Right cardiac atrium (tissue), 5 donors: ENCODE data around the gene SOX12. TPM values are rescaled to one million over a fixed set of nuclear protein-coding genes. Genes with fewer than 3 reads are reported as not detected.

Experiments
- ATAC-seq, 2 donors: fragments of 200-7000 bp; cut with Tn5 transposase; one replicate each; pipeline versions ENCODE4 v1.8.0 to v1.9.1; 2020; ENCODE audit warnings: moderate library complexity in 2 of 2, mild to moderate bottlenecking in 1 of 2
- DNase-seq, 3 donors: peaks; one replicate each; pipeline ENCODE4 v3.0.0-alpha.2; 2020
- H3K27ac ChIP-seq: one replicate; pipeline ENCODE4 v1.5.1; 2013; ENCODE audit warnings: mild to moderate bottlenecking, low read length, control low read depth, moderate library complexity
- H3K27me3 ChIP-seq: one replicate; pipeline ENCODE4 v1.6.1; 2013; ENCODE audit not compliant: control insufficient read depth, insufficient read depth
- H3K4me1 ChIP-seq: one replicate; pipeline ENCODE4 v1.6.1; 2013; ENCODE audit warnings: low read length; ENCODE audit not compliant: control insufficient read depth, insufficient read depth
- H3K4me3 ChIP-seq: one replicate; pipeline ENCODE4 v1.5.1; 2013; ENCODE audit warnings: low read length, control low read depth
- H3K9me3 ChIP-seq: one replicate; pipeline ENCODE4 v1.6.1; 2013; ENCODE audit warnings: low read length; ENCODE audit not compliant: control insufficient read depth
- WGBS: extraction: QIAGEN DNeasy Blood & Tissue Kit; methylation state at CpG from one replicate; pipeline ENCODE4 v1.1.7; 2013; 5-methylcytosine and 5-hydroxymethylcytosine counted together
- intact Hi-C, 4 donors: fragments of 100-400 bp; cut with DNase I; formaldehyde crosslinking; loops; one replicate each; pipeline versions ENCODE4 v1.11.0 to v1.14.0; 2022 to 2023
- polyA plus RNA-seq: library from polyadenylated mRNA; stranded (reverse); fragments of 200-250 nt; gene quantifications from one replicate; pipeline ENCODE4 v1.2.3, GENCODE V29; 2013
- total RNA-seq, 4 donors: library from RNA; stranded (reverse); fragmentation: NEBNext Ultra II Directional; extraction: Animal tissue kit (Norgen Biotek cat#: 25700); gene quantifications; one replicate each; pipeline ENCODE4 v1.2.1, GENCODE V29; 2021
- donor health status: healthy with polysubstance abuse.
- donor health status: DM: no; HTN: yes; CAD: no.
- donor health status: DM: no; HTN: no; CAD: no.
- donor health status: DM: no; HTN: yes; CAD: no; lungs with severe emphysema.
- donor health status: DM: yes; HTN: yes; CAD: no.

The SOX12 gene
- total and polyA plus RNA-seq, 5 donors = 5.1 to 13.7 (median 11.8) TPM

DNA sequence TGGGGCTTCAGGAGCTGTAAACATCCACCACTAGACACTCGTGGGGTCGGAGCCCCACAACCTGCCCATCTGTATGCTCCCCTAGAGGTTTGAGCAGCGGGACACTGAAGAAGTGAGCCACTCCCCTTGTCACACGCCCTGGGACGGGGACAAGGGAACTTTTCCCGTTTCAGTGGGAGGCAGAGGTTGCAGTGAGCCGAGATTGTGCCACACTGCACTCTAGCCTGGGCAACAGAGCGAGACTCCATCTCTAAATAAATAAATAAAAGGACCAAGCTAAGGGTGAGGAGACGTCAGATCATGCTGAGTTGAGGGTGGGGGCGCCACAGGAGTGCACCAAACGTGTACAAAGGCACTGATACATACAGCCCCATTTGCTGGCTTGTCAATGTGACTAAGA, 19.6 kb upstream of the SOX12 start:
- Histone ChIP-seq H3K27ac (no peak overlapping the region), H3K27me3 (no peaks in the 10 kb centered on the region), H3K4me3 (no peak overlapping the region), H3K9me3 (no peaks in the 10 kb centered on the region), H3K4me1 (peaks cover 6% of the 10 kb centered on the region)
- no peak for DNase-seq
- WGBS = 68% methylated on average over 11 of the region's 11 CpGs
- intact Hi-C loops = no loop called here
- ATAC-seq = no peak

GRCh38 chr20:308427-309038, 16.8 kb upstream of the SOX12 start:
- DNase-seq = peak in 1 of 3 donors; percentile 55
- intact Hi-C loops = no loop called here
- Histone ChIP-seq H3K9me3 (no peaks in the 10 kb centered on the region), H3K27ac (no peak overlapping the region), H3K27me3 (no peaks in the 10 kb centered on the region), H3K4me3 (no peak overlapping the region), H3K4me1 (no peaks in the 10 kb centered on the region)
- WGBS = 62% methylated on average over 7 of the region's 7 CpGs
- no peak for ATAC-seq

DNA sequence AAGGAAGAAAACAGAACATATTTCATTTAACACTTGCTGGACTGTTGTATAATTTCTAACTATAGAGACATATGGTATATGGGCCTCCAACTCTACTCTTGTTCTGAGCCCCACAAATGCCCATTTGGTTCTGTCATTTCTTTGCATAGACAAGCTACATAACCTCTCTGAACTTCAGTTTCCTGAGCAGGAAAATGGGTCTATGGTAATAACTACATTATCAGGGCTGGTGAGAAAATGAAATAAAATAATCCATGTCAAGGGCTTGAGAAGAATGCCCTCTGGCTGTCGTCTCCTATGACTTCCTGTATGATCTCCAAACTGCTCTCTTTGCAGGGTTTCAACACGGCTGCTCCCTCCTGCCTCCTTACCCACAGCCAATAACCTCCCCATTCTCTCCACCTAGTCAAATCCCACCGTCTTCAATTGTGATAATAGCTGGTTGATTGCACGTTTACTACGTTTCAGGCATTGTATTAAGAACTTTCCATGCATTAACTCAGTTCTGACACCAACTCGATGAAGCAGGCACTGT, 16.0 kb upstream of the SOX12 start:
- H3K4me3 ChIP-seq = peak overlapping the region; percentile 78
- 4% methylated on average over 6 of the region's 6 CpGs for WGBS
- H3K27ac ChIP-seq = peak overlapping the region; percentile 93
- no peaks in the 10 kb centered on the region for H3K4me1 ChIP-seq
- ATAC-seq (peak; percentile 20 to 22), DNase-seq (no peak)
- H3K9me3 ChIP-seq = no peaks in the 10 kb centered on the region
- intact Hi-C loops = no loop called here
- no peaks in the 10 kb centered on the region for H3K27me3 ChIP-seq

- ATAC-seq = peak; percentile 100
- intact Hi-C loops = no loop called here
- Histone ChIP-seq H3K4me1 (no peaks in the 10 kb centered on the region), H3K4me3 (peak overlapping the region; percentile 78), H3K27ac (peak overlapping the region; percentile 93), H3K9me3 (no peaks in the 10 kb centered on the region), H3K27me3 (no peaks in the 10 kb centered on the region)
- 3% methylated on average over 31 of the region's 31 CpGs for whole genome bisulfite sequencing
- peak; percentile 99 for DNase-seq
Measured at GRCh38 chr20:309841-310644, 15.3 kb upstream of the SOX12 start.

DNA sequence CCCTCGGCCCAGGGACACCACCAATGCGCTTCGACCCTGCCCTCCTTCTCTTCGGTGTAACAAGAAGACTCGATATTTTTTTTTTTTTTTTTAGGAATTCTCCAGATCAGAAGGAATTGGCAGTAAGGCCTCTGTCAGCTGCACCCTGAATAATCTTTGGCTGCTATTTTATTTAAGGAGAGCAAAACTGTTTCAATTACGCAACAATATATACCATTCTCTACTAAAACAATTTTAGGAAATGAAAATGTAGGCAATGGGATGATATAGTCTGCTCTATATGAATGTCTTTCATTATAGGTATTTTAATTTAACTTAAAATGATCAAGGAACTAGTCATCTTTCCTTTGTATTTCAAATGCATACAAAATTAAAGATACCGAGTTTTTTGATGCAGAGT, 14.7 kb upstream of the SOX12 start:
- 4% methylated on average over 7 of the region's 7 CpGs for WGBS
- peak overlapping the region; percentile 78 for H3K4me3 ChIP-seq

DNA sequence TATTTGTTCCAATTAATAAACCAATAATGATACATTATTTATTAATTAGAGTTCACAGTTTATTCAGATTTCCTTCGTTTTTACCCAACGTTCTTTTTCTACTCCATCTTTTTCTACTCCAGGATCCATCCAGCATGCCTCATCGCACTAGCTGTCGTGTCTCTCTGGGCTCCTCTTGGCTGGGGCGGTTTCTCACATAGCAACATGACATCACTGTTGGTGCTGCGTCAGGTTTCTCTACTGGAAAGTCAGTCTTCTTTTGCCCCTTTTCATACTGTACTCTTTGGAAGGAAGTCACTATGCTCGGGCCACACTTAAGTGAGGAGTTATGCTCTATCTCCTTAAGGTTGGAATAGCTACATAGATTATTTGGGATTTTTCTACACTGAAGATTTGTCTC, 13.7 kb upstream of the SOX12 start:
- DNase-seq = no peak
- intact Hi-C loops = no loop called here
- WGBS = 79% methylated on average over 7 of the region's 7 CpGs

More for the DNA sequence above, 14.7 kb upstream of the SOX12 start:
- intact Hi-C loops = no loop called here
- Histone ChIP-seq H3K4me1 (no peaks in the 10 kb centered on the region), H3K9me3 (no peaks in the 10 kb centered on the region), H3K27ac (no peak overlapping the region), H3K27me3 (no peaks in the 10 kb centered on the region)
- no peak for DNase-seq
- no peak for ATAC-seq

GRCh38 chr20:312067-312466, 13.3 kb upstream of the SOX12 start:
- intact Hi-C loops = no loop called here
- Histone ChIP-seq H3K9me3 (no peaks in the 10 kb centered on the region), H3K27ac (no peak overlapping the region), H3K4me1 (no peaks in the 10 kb centered on the region), H3K4me3 (no peak overlapping the region), H3K27me3 (no peaks in the 10 kb centered on the region)
- no peak for ATAC-seq
- 86% methylated on average over 8 of the region's 8 CpGs for WGBS
- no peak for DNase-seq

More for the DNA sequence above, 13.7 kb upstream of the SOX12 start:
- Histone ChIP-seq H3K27me3 (no peaks in the 10 kb centered on the region), H3K4me3 (no peak overlapping the region), H3K9me3 (no peaks in the 10 kb centered on the region), H3K4me1 (no peaks in the 10 kb centered on the region), H3K27ac (no peak overlapping the region)
- ATAC-seq = no peak

GRCh38 chr20:312866-313265, 12.5 kb upstream of the SOX12 start:
- H3K4me3 ChIP-seq = no peak overlapping the region
- no peak overlapping the region for H3K27ac ChIP-seq
- no peaks in the 10 kb centered on the region for H3K9me3 ChIP-seq
- intact Hi-C loops = no loop called here
- H3K27me3 ChIP-seq = no peaks in the 10 kb centered on the region
- H3K4me1 ChIP-seq = no peaks in the 10 kb centered on the region
- ATAC-seq = no peak
- WGBS = 41% methylated on average over 1 of the region's 1 CpG
- DNase-seq = no peak

DNA sequence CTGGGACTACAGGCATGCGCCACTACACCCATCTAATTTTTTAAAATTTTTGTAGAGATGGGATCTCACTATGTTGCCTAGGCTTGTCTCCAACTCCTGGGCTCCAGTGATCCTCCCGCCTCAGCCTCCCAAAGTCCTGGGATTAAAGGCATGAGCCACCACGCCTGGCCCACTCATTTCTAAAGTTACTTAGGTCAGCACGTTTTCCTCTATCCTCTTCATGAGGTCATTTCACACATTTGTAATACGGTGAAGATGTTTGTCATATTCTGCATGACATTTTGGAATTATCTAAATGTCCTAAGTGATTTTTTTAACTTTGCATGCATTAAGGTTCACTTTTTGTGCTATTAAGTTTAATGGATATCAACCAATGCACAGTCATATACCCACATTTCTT, 11.9 kb upstream of the SOX12 start:
- DNase-seq (no peak), ATAC-seq (no peak)
- intact Hi-C loops = no loop called here
- no peak overlapping the region for H3K27ac ChIP-seq
- no peaks in the 10 kb centered on the region for H3K9me3 ChIP-seq
- no peak overlapping the region for H3K4me3 ChIP-seq
- WGBS = 90% methylated on average over 5 of the region's 5 CpGs
- no peaks in the 10 kb centered on the region for H3K4me1 ChIP-seq
- H3K27me3 ChIP-seq = no peaks in the 10 kb centered on the region

- H3K27me3 ChIP-seq = no peaks in the 10 kb centered on the region
- no peak overlapping the region for H3K27ac ChIP-seq
- H3K4me1 ChIP-seq = no peaks in the 10 kb centered on the region
- H3K4me3 ChIP-seq = no peak overlapping the region
- no peak for ATAC-seq
- no peak for DNase-seq
- intact Hi-C loops = no loop called here
- no peaks in the 10 kb centered on the region for H3K9me3 ChIP-seq
Measured at GRCh38 chr20:313948-314347, 11.4 kb upstream of the SOX12 start.

GRCh38 chr20:316316-317068, 8.9 kb upstream of the SOX12 start:
- Histone ChIP-seq H3K4me3 (no peak overlapping the region), H3K9me3 (no peaks in the 10 kb centered on the region), H3K27me3 (no peaks in the 10 kb centered on the region), H3K27ac (no peak overlapping the region), H3K4me1 (no peaks in the 10 kb centered on the region)
- no peak for DNase-seq
- WGBS = 89% methylated on average over 2 of the region's 2 CpGs
- ATAC-seq = no peak
- intact Hi-C loops = no loop called here
